Measurements from ENCODE around the gene MIDN.

DNA sequence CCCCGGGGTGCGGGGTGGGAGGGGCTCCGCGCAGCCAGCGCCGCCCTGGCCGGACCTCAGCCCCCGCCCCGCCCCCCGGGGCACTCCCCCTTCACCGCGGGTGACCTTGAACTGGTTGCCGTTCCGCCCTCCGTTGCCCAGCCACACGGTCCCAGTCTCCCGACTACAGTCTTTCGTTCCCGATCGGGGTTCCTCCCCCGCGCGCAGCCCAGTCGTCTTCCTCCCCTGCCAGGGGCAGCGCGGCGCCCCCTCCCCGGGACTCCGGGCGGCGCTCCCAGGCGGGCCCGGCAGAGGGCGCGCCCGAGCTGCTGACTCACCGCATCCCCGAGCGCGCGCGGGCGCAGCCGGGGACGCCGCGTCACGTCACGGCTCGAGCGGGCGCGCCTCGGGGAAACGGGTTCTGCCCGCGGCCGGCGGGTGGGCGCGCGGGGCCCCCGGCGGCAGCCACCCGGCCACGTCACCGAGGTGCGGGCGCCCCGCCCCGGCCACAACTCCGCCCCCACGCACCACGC lies 459 bp downstream of the MIDN start:
- TF ChIP-seq, protein P1, sequence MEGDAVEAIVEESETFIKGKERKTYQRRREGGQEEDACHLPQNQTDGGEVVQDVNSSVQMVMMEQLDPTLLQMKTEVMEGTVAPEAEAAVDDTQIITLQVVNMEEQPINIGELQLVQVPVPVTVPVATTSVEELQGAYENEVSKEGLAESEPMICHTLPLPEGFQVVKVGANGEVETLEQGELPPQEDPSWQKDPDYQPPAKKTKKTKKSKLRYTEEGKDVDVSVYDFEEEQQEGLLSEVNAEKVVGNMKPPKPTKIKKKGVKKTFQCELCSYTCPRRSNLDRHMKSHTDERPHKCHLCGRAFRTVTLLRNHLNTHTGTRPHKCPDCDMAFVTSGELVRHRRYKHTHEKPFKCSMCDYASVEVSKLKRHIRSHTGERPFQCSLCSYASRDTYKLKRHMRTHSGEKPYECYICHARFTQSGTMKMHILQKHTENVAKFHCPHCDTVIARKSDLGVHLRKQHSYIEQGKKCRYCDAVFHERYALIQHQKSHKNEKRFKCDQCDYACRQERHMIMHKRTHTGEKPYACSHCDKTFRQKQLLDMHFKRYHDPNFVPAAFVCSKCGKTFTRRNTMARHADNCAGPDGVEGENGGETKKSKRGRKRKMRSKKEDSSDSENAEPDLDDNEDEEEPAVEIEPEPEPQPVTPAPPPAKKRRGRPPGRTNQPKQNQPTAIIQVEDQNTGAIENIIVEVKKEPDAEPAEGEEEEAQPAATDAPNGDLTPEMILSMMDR (IDR thresholded peaks at IDR 0.05; ENCODE audit: low read length): peak; percentile 77
- no peak for TF ChIP-seq EZH2 (IDR thresholded peaks at IDR 0.05; ENCODE audit: borderline replicate concordance, low read length)
